ENCODE results near the gene B4GALNT3.

The B4GALNT3 gene

DNA sequence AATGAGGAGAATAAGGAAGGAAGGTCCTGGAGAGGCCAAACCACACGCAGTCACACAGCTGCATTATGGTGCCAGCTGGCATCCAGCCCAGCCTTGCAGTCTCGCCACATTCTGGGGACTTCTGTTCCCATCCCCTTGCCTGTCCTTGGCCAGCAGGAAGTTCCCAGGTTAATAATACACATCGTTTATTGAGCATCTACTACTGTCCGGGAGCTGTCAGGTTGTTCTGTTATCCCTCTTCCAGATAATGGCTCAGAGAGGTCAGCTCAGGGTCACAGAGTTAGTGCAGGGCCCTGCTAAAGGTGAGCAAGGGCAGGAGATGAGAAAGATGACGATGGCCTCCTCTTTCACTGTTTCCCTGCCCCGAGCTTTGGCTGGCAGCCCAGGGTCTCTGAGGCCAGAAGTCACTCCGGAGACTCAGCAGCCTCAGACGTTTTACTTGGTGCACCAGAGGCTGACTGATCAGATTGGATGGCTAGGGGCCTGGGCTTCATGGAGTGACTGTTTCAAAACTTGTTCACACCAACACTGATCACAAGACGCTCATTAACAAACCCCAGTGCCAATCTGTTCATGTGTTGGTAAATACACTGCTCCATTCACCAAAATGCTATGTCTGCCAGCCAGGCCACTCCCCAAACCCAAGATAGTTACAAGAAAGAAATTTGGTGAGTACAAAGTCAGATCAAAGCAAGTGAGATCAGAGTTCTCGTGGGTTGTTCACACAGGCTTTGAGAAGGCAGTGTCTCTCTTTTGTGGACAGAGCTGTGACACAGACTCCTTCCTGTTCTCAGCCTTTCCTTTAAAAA, 79.2 kb downstream of the B4GALNT3 start:
- in situ Hi-C loops (cut with MboI; ENCODE audit: low pct_unique_long_range_greater_than_20kb, low sequenced_read_pairs, unreplicated experiment) = no loop called here
- TF ChIP-seq, protein P1, sequence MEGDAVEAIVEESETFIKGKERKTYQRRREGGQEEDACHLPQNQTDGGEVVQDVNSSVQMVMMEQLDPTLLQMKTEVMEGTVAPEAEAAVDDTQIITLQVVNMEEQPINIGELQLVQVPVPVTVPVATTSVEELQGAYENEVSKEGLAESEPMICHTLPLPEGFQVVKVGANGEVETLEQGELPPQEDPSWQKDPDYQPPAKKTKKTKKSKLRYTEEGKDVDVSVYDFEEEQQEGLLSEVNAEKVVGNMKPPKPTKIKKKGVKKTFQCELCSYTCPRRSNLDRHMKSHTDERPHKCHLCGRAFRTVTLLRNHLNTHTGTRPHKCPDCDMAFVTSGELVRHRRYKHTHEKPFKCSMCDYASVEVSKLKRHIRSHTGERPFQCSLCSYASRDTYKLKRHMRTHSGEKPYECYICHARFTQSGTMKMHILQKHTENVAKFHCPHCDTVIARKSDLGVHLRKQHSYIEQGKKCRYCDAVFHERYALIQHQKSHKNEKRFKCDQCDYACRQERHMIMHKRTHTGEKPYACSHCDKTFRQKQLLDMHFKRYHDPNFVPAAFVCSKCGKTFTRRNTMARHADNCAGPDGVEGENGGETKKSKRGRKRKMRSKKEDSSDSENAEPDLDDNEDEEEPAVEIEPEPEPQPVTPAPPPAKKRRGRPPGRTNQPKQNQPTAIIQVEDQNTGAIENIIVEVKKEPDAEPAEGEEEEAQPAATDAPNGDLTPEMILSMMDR (IDR thresholded peaks at IDR 0.05; ENCODE audit: extremely low read depth, insufficient read depth, missing control alignments) = no peak
- no peak for DNase-seq (ENCODE audit: low spot score)

- DNase-seq (ENCODE audit: low spot score) = no peak
- TF ChIP-seq, protein P1 (IDR thresholded peaks at IDR 0.05; ENCODE audit: extremely low read depth, insufficient read depth, missing control alignments) = no peak
- in situ Hi-C loops (cut with MboI; ENCODE audit: low pct_unique_long_range_greater_than_20kb, low sequenced_read_pairs, unreplicated experiment) = loop anchor here (10.0 kb wide), 1 partner anchor 85 kb away; the partner anchor contains the start of gene B4GALNT3
Measured at GRCh38 chr12:539540-540310, 80.0 kb downstream of the B4GALNT3 start.

- no peak for DNase-seq (ENCODE audit: low spot score)
- TF ChIP-seq, protein P1 (IDR thresholded peaks at IDR 0.05; ENCODE audit: extremely low read depth, insufficient read depth, missing control alignments) = no peak
- in situ Hi-C loops (cut with MboI; ENCODE audit: low pct_unique_long_range_greater_than_20kb, low sequenced_read_pairs, unreplicated experiment) = loop anchor here (10.0 kb wide), 1 partner anchor 87 kb away; the partner anchor contains the start of gene B4GALNT3
Measured at GRCh38 chr12:541676-542324, 82.1 kb downstream of the B4GALNT3 start.

- TF ChIP-seq, protein P1 (IDR thresholded peaks at IDR 0.05; ENCODE audit: extremely low read depth, insufficient read depth, missing control alignments) = no peak
- in situ Hi-C loops (cut with MboI; ENCODE audit: low pct_unique_long_range_greater_than_20kb, low sequenced_read_pairs, unreplicated experiment) = loop anchor here (10.0 kb wide), 1 partner anchor 88 kb away; the partner anchor contains the start of gene B4GALNT3
- DNase-seq (ENCODE audit: low spot score) = no peak
Measured at GRCh38 chr12:542395-543113, 82.8 kb downstream of the B4GALNT3 start.

DNA sequence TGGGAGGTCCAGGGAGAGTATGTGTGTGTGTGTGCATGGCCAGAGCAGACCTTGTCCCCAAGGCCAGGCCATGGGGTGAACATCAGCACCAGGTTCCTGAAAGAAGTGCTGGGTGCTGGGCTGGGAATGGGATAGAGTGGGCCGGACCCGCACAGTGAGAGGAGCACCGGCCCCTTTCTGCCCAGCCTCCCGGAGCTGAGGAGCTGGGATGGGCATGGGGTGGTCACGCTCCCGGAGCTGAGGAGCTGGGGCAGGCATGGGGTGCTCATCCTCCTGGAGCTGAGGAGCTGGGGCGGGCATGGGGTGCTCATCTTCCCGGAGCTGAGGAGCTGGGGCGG, 83.3 kb downstream of the B4GALNT3 start:
- DNase-seq (ENCODE audit: low spot score) = no peak
- in situ Hi-C loops (cut with MboI; ENCODE audit: low pct_unique_long_range_greater_than_20kb, low sequenced_read_pairs, unreplicated experiment) = loop anchor here (10.0 kb wide), 1 partner anchor 88 kb away; the partner anchor contains the start of gene B4GALNT3
- TF ChIP-seq, protein P1 (IDR thresholded peaks at IDR 0.05; ENCODE audit: extremely low read depth, insufficient read depth, missing control alignments) = no peak

- TF ChIP-seq, protein P1 (IDR thresholded peaks at IDR 0.05; ENCODE audit: extremely low read depth, insufficient read depth, missing control alignments) = no peak
- in situ Hi-C loops (cut with MboI; ENCODE audit: low pct_unique_long_range_greater_than_20kb, low sequenced_read_pairs, unreplicated experiment) = loop anchor here (10.0 kb wide), 1 partner anchor 89 kb away; the partner anchor contains the start of gene B4GALNT3
- no peak for DNase-seq (ENCODE audit: low spot score)
Measured at GRCh38 chr12:544142-544541, 84.4 kb downstream of the B4GALNT3 start.
